H1 (cell line): ENCODE data around the gene ARHGEF7. TPM values are rescaled to one million over a fixed set of nuclear protein-coding genes. Genes with fewer than 3 reads are reported as not detected.

Experiments
- CBX5 ChIP-seq: fragments of 300-800, 300-1000 bp; sonication (generic); IDR thresholded peaks from 2 replicates; pipeline ENCODE4 v1.7.1; 2016; ENCODE audit warnings: antibody characterized with exemption, low read length, low read depth
- CHD1 ChIP-seq: IDR thresholded peaks from 2 replicates; pipeline ENCODE4 v1.6.1; 2012; ENCODE audit warnings: low read depth, low read length, improper control_type of control experiment
- CHD2 ChIP-seq: IDR thresholded peaks from 2 replicates; pipeline ENCODE4 v1.6.1; 2012; ENCODE audit warnings: low read length, improper control_type of control experiment
- CHD7 ChIP-seq: fragments of 300-600 bp; sonication (generic); IDR thresholded peaks from 2 replicates; pipeline ENCODE4 v1.7.1; 2012; ENCODE audit warnings: low read length, moderate library complexity, mild to moderate bottlenecking, inconsistent platforms; ENCODE audit not compliant: insufficient replicate concordance
- EP300 ChIP-seq, 2 experiments: IDR thresholded peaks; 1 replicate in 1 of 2; 2 replicates in 1 of 2; pipeline ENCODE4 v1.6.1; 2011 to 2012; ENCODE audit warnings: low read depth in 2 of 2, low read length in 2 of 2, mild to moderate bottlenecking in 2 of 2, borderline replicate concordance in 1 of 2, inconsistent platforms in 1 of 2, moderate library complexity in 1 of 2
- NRF1 ChIP-seq: IDR thresholded peaks from 2 replicates; pipeline ENCODE4 v1.6.1; 2011; ENCODE audit warnings: mild to moderate bottlenecking, low read depth, low read length, improper control_type of control experiment
- RNF2 ChIP-seq: fragments of 200-900, 300-1000 bp; sonication (generic); IDR thresholded peaks from 2 replicates; pipeline ENCODE4 v1.7.1; 2016; ENCODE audit warnings: borderline replicate concordance, low read depth, mild to moderate bottlenecking, antibody characterized with exemption, low read length; ENCODE audit not compliant: poor library complexity, severe bottlenecking; ENCODE audit errors: missing control alignments
- SUZ12 ChIP-seq: fragments of 200-600 bp; sonication (generic); IDR thresholded peaks from 2 replicates; pipeline ENCODE4 v1.6.1; 2012; ENCODE audit warnings: mild to moderate bottlenecking, inconsistent platforms, low read length, moderate library complexity, mixed read lengths
- polyA plus RNA-seq, 7 experiments: library from polyadenylated mRNA; depleted of rRNA in 3 of 7; stranded (reverse) in 5 of 7; unstranded in 2 of 7; fragments of >200 nt in 5 of 7; fragments of 200-250 nt in 2 of 7; gene quantifications; 1 replicate in 5 of 7; 2 replicates in 1 of 7; 4 replicates in 1 of 7; pipeline versions ENCODE4 v1.2.1 to v1.2.3, GENCODE V29; 2011 to 2013; ENCODE audit warnings: missing spikeins in 2 of 7, mixed read lengths in 2 of 7
- total RNA-seq: library from RNA; stranded (reverse); fragmentation: NEBNext Ultra II Directional; extraction: Animal tissue kit (Norgen Biotek cat#: 25700); gene quantifications from 2 replicates; pipeline ENCODE4 v1.2.1, GENCODE V29; 2021

ARHGEF7 gene
- total and polyA plus RNA-seq, 2 of the 8 experiments (the other 6 are each of a cell fraction or from before 2014, with no cell fraction given), result 26.2 to 56.5 TPM

- TF ChIP-seq CHD7, result no peak
- no peak for TF ChIP-seq CBX5
- no peak for TF ChIP-seq CHD2
- no peak for TF ChIP-seq EP300 (IDR thresholded peaks at IDR 0.05; ENCODE audit: borderline replicate concordance in 1 of 2, low read depth in 2 of 2, low read length in 2 of 2)
- no peak for TF ChIP-seq NRF1
- TF ChIP-seq SUZ12, result no peak
- no peak for TF ChIP-seq CHD1
- TF ChIP-seq RNF2, result no peak
These were observed 110.9 kb downstream of the ARHGEF7 start (continued) for GRCh38 chr13:111225810-111226546.
